ENCODE measurements around the gene VCL.

DNA sequence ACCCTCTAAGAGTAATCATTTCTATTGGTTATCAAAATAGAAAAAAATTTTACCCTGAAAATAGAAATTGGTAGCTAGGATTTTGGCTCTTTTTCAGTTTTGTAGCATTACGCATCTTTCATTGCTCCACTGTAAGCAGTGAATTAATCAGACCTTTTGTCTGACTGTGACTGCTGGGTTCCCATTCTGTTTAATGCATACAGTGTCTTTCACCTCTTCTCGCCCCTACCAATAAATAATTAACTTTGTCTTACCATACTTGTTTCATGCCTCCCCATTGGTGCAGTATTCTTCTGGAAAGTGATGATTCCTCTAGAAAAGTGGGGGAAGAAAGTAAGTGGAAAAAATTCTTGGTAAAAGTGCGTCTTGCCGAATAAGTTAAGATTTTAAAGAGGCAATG, 79.5 kb downstream of the VCL start:
- TF ChIP-seq, protein P1, sequence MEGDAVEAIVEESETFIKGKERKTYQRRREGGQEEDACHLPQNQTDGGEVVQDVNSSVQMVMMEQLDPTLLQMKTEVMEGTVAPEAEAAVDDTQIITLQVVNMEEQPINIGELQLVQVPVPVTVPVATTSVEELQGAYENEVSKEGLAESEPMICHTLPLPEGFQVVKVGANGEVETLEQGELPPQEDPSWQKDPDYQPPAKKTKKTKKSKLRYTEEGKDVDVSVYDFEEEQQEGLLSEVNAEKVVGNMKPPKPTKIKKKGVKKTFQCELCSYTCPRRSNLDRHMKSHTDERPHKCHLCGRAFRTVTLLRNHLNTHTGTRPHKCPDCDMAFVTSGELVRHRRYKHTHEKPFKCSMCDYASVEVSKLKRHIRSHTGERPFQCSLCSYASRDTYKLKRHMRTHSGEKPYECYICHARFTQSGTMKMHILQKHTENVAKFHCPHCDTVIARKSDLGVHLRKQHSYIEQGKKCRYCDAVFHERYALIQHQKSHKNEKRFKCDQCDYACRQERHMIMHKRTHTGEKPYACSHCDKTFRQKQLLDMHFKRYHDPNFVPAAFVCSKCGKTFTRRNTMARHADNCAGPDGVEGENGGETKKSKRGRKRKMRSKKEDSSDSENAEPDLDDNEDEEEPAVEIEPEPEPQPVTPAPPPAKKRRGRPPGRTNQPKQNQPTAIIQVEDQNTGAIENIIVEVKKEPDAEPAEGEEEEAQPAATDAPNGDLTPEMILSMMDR (IDR thresholded peaks at IDR 0.05; ENCODE audit: poor library complexity, severe bottlenecking): no peak
- no peak for TF ChIP-seq POLR2AphosphoS5 (IDR thresholded peaks at IDR 0.05)
- no peak for TF ChIP-seq SMC3 (conservative IDR thresholded peaks at IDR 0.05; ENCODE audit: poor library complexity)
- TF ChIP-seq, protein P2, sequence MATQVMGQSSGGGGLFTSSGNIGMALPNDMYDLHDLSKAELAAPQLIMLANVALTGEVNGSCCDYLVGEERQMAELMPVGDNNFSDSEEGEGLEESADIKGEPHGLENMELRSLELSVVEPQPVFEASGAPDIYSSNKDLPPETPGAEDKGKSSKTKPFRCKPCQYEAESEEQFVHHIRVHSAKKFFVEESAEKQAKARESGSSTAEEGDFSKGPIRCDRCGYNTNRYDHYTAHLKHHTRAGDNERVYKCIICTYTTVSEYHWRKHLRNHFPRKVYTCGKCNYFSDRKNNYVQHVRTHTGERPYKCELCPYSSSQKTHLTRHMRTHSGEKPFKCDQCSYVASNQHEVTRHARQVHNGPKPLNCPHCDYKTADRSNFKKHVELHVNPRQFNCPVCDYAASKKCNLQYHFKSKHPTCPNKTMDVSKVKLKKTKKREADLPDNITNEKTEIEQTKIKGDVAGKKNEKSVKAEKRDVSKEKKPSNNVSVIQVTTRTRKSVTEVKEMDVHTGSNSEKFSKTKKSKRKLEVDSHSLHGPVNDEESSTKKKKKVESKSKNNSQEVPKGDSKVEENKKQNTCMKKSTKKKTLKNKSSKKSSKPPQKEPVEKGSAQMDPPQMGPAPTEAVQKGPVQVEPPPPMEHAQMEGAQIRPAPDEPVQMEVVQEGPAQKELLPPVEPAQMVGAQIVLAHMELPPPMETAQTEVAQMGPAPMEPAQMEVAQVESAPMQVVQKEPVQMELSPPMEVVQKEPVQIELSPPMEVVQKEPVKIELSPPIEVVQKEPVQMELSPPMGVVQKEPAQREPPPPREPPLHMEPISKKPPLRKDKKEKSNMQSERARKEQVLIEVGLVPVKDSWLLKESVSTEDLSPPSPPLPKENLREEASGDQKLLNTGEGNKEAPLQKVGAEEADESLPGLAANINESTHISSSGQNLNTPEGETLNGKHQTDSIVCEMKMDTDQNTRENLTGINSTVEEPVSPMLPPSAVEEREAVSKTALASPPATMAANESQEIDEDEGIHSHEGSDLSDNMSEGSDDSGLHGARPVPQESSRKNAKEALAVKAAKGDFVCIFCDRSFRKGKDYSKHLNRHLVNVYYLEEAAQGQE (IDR thresholded peaks at IDR 0.05; ENCODE audit: borderline replicate concordance): no peak
- no peak for TF ChIP-seq TAF1 (IDR thresholded peaks at IDR 0.05; ENCODE audit: low read depth)
- no peak for TF ChIP-seq EP300 (conservative IDR thresholded peaks at IDR 0.05; ENCODE audit: poor library complexity, severe bottlenecking)
